GM19023 (cell line): ENCODE data around the gene PLD1.
"Not testable (repeated sequence)": the region's sequence is repeated elsewhere in the genome, so short reads cannot be mapped to it uniquely, and the experiment has no call there.

Experiments used
- ATAC-seq: cut with Tn5 transposase; IDR thresholded peaks from one replicate; pipeline ENCODE4 v1.9.1; 2021; ENCODE audit warnings: mild to moderate bottlenecking, moderate library complexity; ENCODE audit not compliant: unreplicated experiment

Gene PLD1

DNA sequence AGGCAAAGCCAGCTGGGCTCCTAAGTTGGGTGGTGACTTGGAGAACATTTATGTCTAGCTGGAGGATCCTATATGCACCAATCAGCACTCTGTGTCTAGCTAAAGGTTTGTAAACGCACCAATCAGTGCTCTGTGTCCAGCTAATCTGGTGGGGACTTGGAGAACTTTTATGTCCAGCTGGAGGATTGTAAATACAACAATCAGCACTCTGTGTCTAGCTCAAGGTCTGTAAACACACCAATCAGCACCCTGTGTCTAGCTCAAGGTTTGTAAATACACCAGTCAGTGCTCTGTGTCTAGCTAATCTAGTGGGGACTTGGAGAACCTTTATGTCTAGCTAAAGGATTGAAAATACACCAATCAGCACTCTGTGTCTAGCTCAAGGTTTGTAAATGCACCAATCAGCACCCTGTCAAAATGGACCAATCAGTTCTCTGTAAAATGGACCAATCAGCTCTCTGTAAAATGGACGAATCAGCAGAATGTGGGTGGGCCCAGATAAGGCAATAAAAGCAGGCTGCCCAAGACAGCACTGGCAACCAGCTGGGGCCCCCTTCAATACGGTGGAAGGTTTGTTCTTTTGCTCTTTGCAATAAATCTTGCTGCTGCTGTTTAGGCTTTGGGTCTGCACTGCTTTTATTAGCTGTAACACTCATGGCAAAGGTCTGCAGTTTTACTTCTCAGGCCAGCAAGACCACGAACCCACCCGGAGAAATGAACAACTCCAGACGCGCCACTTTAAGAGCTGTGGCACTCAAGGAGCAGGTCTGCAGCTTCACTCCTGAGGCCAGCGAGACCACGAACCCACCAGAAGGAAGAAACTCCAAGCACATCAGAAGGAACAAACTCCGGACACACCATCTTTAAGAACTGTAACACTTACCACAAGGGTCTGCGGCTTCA lies 63.7 kb downstream of the PLD1 start:
- not testable (repeated sequence) for ATAC-seq

DNA sequence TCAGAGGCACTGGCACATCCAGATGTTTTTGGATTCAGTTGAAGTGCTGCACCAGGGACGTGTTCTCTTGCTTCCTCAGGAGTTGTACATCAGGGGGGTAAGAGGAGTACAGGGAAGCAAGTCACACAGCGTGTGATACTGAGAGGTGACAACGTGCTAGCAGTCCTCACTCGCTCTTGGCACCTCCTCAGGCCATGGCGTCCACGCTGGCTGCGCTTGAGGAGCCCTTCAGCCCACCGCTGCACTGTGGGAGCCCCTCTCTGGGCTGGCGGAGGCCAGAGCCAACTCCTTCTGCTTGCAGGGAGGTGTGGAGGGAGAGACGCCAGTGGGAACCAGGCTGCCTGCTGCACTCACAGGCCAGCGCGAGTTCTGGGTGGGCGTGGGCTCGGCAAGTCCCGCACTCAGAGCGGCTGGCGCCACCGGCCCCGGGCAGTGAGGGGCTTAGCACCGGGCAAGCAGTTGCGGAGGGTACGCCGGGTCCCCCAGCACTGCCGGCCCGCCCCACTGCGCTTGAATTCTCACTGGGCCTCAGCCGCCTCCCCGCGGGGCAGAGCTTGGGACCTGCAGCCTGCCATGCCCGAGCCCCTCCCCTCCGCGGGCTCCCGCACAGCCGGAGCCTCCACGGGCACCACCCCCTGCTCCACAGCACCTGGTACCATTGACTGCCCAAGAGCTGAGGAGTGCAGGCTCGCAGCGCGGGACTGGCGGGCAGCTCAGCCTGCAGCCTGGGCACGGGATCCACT lies 64.5 kb downstream of the PLD1 start:
- ATAC-seq: no peak

DNA sequence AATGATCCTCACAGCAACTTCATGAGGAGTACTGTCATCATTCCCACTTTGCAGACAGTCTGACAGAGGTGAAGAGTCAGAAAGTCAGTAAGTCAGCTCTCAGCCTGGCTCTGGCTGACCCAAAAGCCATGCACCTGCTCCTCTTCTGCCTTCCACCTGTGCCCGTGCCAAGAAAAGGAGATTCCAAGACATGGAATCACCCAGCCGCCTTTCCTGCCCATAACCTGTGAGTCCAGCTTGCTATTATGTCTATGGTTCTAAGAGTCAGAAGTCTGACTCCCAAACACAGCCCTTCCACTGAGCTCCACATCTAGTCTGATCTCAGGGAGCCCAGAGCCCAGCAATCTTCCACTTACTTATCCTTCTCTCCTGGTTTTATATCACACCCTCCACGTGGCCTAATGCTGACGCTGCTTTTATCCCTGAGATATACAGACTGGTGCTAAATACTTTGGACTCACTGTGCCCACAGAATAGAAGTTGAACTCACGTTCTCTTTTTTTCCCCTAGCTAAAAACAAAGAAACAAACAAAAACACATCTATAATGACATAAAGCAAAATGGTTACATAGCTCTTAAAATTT lies 66.0 kb downstream of the PLD1 start:
- ATAC-seq: no peak

DNA sequence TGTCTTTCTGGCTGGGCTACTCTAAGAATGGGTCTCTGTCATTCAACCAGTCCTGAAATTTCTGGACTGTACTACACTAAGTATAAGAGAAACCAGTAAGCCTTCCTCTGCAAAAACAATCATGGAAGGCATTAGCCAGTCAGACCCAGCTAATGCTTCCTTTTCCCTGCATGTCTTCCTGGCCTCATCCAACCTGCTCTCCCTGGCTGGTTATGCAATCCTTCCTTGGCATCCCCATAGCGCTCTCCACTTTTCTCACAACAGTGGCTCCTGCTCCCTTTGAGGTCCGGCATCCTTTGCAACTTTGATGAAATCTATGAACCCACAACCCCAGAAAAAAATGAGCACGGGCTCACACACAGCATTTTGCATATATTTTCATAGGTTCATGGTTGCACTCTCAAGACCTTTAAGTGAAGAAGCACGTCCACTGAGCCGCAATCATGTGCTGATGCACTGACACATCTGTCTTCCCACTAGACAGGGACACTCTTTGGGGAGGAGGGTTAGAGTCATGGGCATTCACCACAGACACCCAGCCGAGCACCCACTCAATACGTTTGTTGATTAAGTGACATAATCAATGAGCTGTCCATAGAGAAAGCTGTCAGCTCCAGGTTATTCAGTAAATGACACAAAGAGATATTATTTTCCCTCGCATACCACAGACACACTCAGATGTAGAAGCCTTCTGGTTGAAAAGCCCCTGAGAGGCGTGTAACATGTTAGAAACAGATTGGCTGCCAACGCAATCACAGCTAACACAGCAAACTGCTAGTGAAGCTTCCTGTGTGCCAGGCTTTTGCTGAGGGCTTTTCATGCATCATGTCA lies 66.7 kb downstream of the PLD1 start:
- no peak for ATAC-seq

DNA sequence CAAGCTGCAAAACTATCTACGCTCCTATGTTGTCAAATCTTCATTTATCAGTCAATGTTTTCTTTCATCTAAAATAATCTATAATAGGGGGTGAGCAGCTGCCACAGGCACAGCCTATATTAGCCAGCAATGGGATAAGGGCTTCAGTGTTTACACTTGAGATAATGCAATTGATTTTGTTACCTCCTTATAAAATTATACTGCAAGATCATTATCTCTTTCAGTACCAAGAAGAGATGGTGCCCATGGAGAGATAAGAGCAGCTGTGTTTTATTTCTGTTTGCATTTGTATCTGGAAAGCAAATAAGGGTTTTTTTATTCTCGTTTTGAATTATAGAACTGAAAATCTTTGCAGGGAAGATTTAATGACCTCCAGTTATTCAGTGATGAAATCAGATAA lies 68.9 kb downstream of the PLD1 start:
- no peak for ATAC-seq

DNA sequence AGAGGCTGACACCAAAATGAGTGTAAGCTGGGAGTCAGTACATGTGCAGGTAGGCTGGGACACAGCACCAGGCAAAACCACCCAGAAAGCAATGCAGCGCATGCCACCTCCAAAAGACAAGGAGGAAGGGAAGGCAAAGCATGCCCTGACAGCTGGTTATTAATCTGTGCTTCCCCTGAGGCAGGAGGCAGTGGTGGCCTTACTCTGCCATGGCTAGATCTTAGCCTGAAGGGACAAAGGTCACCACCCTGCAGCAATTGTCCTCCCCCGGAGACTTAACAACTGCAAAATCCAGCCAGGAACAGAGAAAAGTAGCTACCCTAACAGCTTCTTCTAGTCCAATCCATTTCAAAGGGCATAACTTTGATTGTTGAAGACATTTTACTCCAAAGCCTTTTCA lies 73.7 kb downstream of the PLD1 start:
- ATAC-seq: no peak

DNA sequence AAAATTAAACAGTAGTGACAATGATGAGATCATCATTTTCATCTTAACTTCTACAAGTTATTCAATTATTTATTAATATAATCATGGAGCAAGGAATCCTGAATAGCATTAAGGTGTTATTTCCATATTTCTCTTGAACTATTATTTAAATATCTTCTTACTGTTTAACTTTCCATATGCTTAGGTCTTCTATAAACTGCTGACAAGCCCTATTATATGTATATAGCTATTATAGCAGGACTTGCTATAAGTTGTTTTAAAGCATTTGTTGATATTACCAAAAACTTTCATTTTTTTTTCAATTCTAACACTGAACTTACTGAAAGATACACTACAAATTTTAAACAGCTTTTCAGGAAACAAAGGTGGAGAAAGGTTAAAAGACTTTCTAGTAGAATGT lies 76.7 kb downstream of the PLD1 start:
- no peak for ATAC-seq

DNA sequence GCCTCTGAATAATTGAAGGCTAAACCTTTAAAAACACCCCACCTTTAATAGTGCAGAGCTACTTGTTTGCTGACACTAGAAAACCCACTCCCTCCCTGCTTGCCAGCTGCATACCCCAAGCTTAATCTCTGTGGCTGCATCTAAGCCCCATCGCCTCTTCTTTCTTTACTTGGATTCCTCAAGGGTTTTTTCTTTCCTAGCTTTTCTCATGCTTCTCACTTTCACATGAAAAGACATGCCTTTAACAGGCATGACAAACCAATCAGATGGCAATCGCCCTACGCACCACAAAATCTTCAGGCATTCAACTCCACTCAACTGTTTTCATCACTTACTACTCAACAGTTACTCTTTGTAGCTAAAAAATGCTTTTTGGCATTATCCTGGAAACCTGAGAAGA lies 77.5 kb downstream of the PLD1 start:
- ATAC-seq: no peak

DNA sequence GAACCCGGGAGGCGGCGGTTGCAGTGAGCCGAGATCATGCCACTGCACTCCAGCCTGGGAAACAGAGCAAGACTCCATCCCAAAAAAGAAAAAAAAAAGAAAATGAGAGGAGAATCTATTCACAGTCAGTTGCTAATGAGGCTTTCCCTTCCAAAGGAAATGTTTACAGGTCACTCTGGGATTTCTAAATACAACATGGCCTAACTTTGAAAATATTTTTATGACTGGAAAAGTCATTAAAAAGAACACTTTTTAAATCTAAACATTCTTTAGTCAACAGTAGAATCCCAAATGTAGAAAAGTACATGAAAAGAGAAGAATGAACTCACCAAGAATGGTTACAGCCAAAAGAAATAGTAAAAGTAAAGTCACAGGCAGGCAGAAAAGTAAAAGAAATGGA lies 78.6 kb downstream of the PLD1 start:
- ATAC-seq: no peak

DNA sequence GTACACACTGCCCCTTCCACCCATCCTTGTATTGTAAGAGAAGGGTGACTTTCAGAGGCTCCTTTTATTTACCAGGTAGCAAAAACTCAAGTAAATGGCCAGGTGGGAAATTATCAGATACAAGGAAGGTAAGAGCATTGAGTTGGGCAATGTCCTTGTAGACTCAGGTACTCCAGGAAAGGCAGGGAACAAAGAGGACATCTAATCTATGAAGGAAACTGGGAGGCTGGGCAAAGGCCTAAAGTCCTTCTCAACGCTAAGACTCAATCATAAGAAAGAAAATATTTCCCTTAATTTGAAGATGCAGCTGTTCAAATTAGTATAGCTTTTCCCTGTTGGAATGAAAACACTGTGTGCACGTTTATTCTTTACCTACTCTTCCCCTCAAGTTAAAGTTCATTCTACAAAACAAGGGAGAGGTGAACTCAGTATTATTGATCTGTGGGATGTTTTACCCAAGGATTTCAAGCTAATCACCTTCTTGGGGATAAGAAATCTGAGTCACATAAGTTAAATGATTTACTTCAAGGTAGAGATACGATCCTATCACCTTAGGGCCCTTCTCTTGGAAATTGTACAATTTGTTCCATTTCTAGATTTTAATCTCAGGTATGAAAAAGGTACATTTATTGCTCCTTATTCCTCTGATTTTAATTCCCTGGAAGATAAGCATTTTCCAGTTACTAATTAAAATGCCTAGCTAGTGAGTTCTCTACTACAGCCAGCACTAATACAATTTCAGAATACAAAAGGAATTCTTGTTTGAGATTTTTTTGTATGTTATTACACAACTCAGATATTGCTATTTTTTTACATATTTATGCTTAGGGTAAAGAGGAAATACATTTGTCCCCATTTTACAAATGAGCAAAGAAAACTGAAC lies 80.6 kb downstream of the PLD1 start:
- ATAC-seq: no peak

DNA sequence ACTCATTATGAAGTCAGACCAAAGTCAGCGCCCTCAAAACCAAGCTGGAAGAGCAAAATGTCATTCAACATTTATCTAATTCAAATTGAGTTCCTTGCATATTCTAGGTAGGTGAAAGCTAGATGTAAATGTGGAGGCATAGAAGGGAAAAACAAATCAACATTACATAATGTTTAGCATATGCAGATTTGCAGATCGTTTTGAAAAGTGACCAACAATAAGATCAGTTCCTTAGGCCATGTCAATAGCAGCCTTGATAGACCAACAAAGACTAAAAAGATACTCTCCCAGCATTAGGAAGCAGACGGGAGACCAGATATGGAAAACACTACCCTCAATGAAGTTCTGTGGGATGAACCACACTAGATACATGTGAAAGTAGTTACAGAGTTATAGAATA lies 83.0 kb downstream of the PLD1 start:
- ATAC-seq: no peak

DNA sequence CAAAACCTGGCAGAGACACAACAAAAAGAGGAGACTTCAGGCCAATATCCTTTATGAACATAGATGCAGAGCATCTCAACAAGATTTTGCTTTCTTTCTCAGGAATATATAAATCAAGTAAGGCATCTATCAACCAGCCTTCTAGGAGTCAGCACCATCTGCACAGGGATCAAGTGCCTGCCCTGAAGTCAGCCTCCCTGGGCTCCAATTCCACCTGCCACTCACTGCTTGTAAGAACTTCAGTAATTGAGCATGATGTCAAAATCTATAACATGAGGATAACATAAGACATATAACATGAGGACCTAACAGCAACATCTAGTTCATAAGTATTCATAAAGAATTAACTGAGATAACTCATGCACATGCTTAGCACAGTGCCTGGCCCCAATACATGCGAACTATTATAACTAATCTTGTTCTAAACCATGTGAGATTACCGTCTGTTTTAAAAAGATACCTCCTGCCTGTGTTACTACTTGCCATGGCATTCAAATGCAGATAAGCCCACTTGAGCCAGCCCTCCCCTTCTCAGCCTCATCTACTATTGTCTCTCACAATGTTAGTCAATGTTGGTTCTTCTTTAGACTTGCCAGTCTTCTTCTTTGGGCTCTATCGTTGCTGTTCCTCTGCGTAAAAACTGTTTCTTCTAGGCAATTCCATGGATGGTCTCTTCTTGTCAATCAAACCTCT lies 91.6 kb downstream of the PLD1 start:
- no peak for ATAC-seq

DNA sequence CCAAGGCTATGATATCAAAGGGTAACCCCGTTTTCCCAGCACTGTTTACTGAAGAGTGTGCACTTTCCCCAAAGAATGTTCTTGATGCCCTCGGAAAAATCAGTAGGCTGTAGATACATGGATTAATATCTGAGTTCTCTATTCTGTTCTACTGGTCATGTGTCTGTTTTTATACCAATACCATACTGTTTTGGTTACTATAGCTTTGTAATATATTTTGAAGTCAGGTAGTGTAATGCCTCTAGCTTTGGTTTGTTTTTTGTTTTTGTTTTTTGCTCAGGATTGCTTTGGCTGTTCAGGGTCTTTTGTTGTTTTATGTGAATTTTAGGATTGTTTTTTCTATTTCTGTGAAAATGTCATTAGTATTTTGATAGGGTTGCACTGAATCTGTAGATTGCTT lies 95.1 kb downstream of the PLD1 start:
- ATAC-seq: no peak

DNA sequence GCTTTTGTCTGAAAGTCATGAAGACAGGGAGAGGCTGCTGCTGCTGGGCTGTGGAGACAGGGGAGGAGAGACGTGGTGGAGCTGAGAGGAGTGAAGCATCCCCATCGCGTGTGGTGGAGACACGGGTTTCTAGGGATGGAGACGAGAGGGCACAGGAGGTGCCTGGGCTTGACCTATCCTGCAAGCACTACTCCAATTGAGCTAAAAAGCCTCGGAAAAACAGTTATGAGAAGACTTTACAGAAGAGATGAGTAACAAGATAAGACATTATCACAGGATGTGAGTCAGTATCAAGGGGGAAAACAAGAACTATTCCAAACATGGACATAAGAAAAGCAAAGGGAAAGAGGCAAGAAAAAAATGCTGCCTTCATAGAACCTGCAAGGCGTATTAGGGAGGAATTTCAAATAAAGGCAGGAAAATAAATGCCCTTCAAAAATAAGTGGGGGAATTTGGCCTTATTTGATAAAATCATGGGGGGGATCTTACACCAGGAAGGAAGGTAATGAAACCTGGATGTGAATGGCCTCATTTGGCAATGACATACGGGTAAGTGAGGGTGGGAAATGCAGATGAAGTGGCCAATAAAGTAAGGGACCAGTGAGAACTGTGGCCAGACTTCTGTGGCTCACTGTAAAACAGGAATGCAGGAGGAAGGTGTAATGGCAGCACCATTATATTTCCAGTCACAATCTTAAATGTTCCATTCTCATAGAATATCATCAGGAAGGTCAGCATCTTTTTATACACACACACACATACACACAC lies 97.9 kb downstream of the PLD1 start:
- ATAC-seq: no peak

DNA sequence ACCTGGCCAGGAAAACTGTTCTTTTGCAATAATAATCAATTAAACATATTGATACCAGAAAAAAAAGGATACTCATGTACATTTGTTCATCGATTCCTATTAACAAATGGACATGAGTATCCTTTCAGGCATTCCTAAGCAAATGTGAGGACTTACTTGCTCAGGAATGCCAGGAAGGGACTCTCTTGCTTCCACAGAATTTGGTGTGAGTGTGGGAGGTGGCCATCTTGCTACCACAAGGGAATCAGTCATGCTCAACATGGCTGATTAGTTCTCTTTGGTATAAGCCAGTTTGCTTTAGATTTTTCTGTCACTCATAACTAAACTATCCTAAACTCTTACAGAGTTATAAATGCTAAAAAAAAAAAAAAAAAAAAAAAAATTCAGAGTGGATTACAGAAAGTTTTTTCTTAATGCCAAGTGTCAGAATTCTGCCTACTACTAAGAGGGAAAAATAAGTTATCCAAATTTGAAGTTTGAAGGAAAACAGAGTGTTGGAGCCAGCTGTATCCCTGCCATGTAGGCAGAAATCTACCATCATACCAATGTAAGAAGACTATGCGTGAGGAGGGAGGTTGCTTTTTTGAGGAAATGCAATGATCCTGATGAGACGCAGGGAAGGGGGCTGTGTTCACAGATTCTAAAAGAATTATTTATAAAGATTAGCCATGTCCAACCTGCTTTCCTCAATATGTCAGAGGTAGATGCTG lies 98.7 kb downstream of the PLD1 start:
- no peak for ATAC-seq

DNA sequence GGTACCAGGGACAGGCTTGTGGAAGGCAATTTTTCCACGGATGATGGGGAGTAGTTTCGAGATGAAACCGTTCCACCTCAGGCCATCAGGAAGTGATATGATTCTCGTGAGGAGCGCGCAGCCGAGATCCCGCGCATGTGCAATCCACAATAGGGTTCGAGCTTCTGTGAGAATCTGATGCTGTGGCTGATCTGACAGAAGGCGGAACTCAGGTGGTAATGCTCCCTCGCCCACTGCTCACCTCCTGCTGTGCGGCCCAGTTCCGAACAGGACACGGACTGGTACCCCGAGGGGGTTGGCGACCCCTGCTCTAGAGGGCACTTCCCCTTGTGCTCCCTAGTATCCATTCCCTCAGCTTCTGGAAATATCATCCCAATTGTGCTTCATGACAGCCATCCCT lies 99.9 kb downstream of the PLD1 start:
- no peak for ATAC-seq

DNA sequence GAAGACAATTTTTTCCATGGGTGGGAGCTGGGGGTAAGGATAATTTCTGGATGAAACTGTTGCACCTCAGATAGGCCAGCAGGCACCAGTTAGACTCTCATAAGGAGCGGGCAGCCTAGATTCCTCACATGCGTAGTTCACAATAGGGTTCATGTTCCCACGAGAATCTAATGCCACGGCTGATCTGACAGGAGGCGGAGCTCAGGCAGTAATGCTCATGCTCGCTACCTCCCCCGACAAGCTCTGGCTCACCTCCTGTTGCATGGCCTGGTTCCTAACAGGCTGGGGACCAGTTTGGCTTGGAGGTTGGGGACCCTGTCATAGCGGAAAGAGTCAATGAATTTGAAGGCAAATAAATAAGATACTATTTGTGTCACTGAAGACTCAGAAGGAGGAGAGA lies 105.5 kb downstream of the PLD1 start:
- ATAC-seq: no peak

DNA sequence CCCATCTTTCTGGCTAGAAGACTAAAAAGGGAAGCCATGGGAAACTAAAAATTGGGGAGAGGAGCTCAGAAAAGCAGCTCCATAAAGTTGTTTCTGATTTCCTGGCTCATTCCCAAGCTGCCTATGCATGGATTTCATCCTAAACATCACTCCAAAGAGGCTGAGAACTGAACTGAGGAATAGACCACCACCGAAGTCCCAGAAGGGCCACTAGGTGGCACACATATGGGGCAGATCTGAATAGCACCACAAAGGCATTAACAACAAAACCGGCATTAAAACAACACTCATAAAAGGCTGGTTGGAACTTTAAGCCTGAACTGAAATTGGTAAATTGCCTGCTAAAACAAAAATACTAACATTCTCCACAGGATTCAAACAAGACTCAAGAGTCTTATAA lies 106.3 kb downstream of the PLD1 start:
- ATAC-seq: no peak
